A549 (cell line): ENCODE data around the gene TSR1. TPM values are rescaled to one million over a fixed set of nuclear protein-coding genes. Genes with fewer than 3 reads are reported as not detected.
A peak's percentile ranks its signal among the peaks of the same experiment; 100 is the strongest.

Experiments
- ATAC-seq, 2 experiments: fragments of 200-7000 bp in 1 of 2; fragments of >200 bp in 1 of 2; cut with Nextera tagmentation in 1 of 2; cut with Tn5 transposase in 1 of 2; 3 replicates each; pipeline versions ENCODE4 v1.8.0 to v1.9.1; 2018 to 2020; ENCODE audit warnings: mild to moderate bottlenecking in 1 of 2, moderate library complexity in 1 of 2
- CTCF ChIA-PET: fragments of 300-600 bp; sonication (Branson Sonifier 250); formaldehyde crosslinking; extraction: SDS; loops from one replicate; lab custom pipeline; 2021; ENCODE audit warnings: antibody characterized with exemption, inconsistent platforms; lab: Yijun Ruan, JAX
- POLR2A ChIA-PET: fragments of 350-600 bp; formaldehyde crosslinking; extraction: SDS; loops from one replicate; lab custom pipeline; 2021; ENCODE audit warnings: antibody characterized with exemption, inconsistent platforms; lab: Yijun Ruan, JAX
- DNase-seq, 2 experiments: peaks; one replicate each; pipeline versions ENCODE4 v3.0.0 to v3.0.0-alpha.2; 2011 to 2016; ENCODE audit warnings: low read depth in 1 of 2, low spot score in 1 of 2
- FAIRE-seq: peaks from 2 replicates; lab custom pipeline; 2011; peaks lifted over from hg19 to GRCh38; lab: Jason Lieb, UNC
- H3K27ac ChIP-seq, 2 experiments: fragments of >200 bp; sonication (Bioruptor Twin); formaldehyde crosslinking; 3 replicates each; pipeline ENCODE4 v1.5.1; 2016 to 2017
- H3K4me1 ChIP-seq: fragments of >200 bp; sonication (Bioruptor Twin); formaldehyde crosslinking; 3 replicates; pipeline ENCODE4 v1.6.1; 2016
- H3K4me2 ChIP-seq: fragments of >200 bp; sonication (Bioruptor Twin); formaldehyde crosslinking; 3 replicates; pipeline ENCODE4 v1.6.1; 2016
- H3K4me3 ChIP-seq: fragments of >200 bp; sonication (Bioruptor Twin); formaldehyde crosslinking; 3 replicates; pipeline ENCODE4 v1.5.1; 2016
- H3K9me3 ChIP-seq: fragments of >200 bp; sonication (Bioruptor Twin); formaldehyde crosslinking; 3 replicates; pipeline ENCODE4 v1.6.1; 2016
- BHLHE40 ChIP-seq: IDR thresholded peaks from 2 replicates; pipeline ENCODE4 v1.6.1; 2012; ENCODE audit warnings: low read depth, low read length, inconsistent platforms
- CBX2 ChIP-seq: fragments of 200-600 bp; sonication (generic); IDR thresholded peaks from 2 replicates; pipeline ENCODE4 v1.6.1; 2016; ENCODE audit warnings: low read depth, mild to moderate bottlenecking, borderline replicate concordance
- CHD2 ChIP-seq: fragments of 150-350 bp; IDR thresholded peaks from 2 replicates; pipeline ENCODE4 v1.6.1; 2014; ENCODE audit warnings: low read length; ENCODE audit not compliant: partially characterized antibody
- CTCF ChIP-seq: fragments of >200 bp; sonication (Bioruptor Twin); formaldehyde crosslinking; IDR thresholded peaks from 3 replicates; pipeline ENCODE4 v1.5.1; 2016
- EHF ChIP-seq: fragments of 250-450 bp; sonication (Bioruptor Pico); IDR thresholded peaks from 2 replicates; pipeline ENCODE4 v1.5.0; 2020; ENCODE audit warnings: mild to moderate bottlenecking
- ELK1 ChIP-seq: fragments of 150-350 bp; IDR thresholded peaks from 2 replicates; pipeline ENCODE4 v1.6.1; 2014; ENCODE audit warnings: low read depth, mild to moderate bottlenecking, low read length
- EP300 ChIP-seq, 2 experiments: fragments of >200 bp; sonication (Bioruptor Twin); formaldehyde crosslinking; IDR thresholded peaks; 2 replicates in 1 of 2; 3 replicates in 1 of 2; pipeline ENCODE4 v1.6.1; 2016 to 2017
- ESRRA ChIP-seq: fragments of 150-350 bp; IDR thresholded peaks from 2 replicates; pipeline ENCODE4 v1.6.1; 2014; ENCODE audit warnings: mild to moderate bottlenecking, low read length, borderline replicate concordance
- GATA3 ChIP-seq: IDR thresholded peaks from 2 replicates; pipeline ENCODE4 v1.6.1; 2012; ENCODE audit warnings: borderline replicate concordance
- HDAC2 ChIP-seq: fragments of 200-600 bp; sonication (generic); IDR thresholded peaks from 2 replicates; pipeline ENCODE4 v1.6.1; 2016
- HMGXB4 ChIP-seq: fragments of 250-450 bp; sonication (Bioruptor Pico); IDR thresholded peaks from 2 replicates; pipeline ENCODE4 v1.5.0; 2021; ENCODE audit warnings: mild to moderate bottlenecking, moderate library complexity, borderline replicate concordance
- HOXA7 ChIP-seq: fragments of 250-450 bp; sonication (Bioruptor Pico); IDR thresholded peaks from 2 replicates; pipeline ENCODE4 v1.5.0; 2020; ENCODE audit warnings: mild to moderate bottlenecking, moderate library complexity
- HOXB13 ChIP-seq: fragments of 250-450 bp; sonication (Bioruptor Pico); IDR thresholded peaks from 2 replicates; pipeline ENCODE4 v1.5.0; 2020; ENCODE audit warnings: low read depth, mild to moderate bottlenecking, moderate library complexity
- HOXB5 ChIP-seq: fragments of 250-450 bp; sonication (Bioruptor Pico); IDR thresholded peaks from 2 replicates; pipeline ENCODE4 v1.5.0; 2020; ENCODE audit warnings: mild to moderate bottlenecking, moderate library complexity
- JUN ChIP-seq, 2 experiments: fragments of >200 bp; sonication (Bioruptor Twin); formaldehyde crosslinking; IDR thresholded peaks; 2 replicates in 1 of 2; 3 replicates in 1 of 2; pipeline ENCODE4 v1.6.1; 2016 to 2017
- JUNB ChIP-seq: fragments of >200 bp; sonication (Bioruptor Twin); formaldehyde crosslinking; IDR thresholded peaks from 2 replicates; pipeline ENCODE4 v1.6.1; 2016
- KDM1A ChIP-seq: fragments of 200-600 bp; sonication (generic); IDR thresholded peaks from 2 replicates; pipeline ENCODE4 v1.6.1; 2016; ENCODE audit warnings: low read depth, mild to moderate bottlenecking
- MAX ChIP-seq: IDR thresholded peaks from 2 replicates; pipeline ENCODE4 v1.6.1; 2012
- MAZ ChIP-seq: fragments of 150-350 bp; IDR thresholded peaks from 2 replicates; pipeline ENCODE4 v1.6.1; 2014; ENCODE audit warnings: antibody characterized with exemption, low read depth, low read length, borderline replicate concordance
- MYC ChIP-seq: IDR thresholded peaks from 2 replicates; pipeline ENCODE4 v1.6.1; 2012; ENCODE audit warnings: mild to moderate bottlenecking, inconsistent platforms, low read length, improper control_type of control experiment, borderline replicate concordance
- NFE2L2 ChIP-seq: fragments of 150-350 bp; conservative IDR thresholded peaks from 2 replicates; pipeline ENCODE4 v1.6.1; 2014; ENCODE audit warnings: low read length
- NR3C1 ChIP-seq: fragments of >200 bp; sonication (Bioruptor Twin); formaldehyde crosslinking; IDR thresholded peaks from 3 replicates; pipeline ENCODE4 v1.6.1; 2017
- PHF8 ChIP-seq: fragments of 200-600 bp; sonication (generic); IDR thresholded peaks from 2 replicates; pipeline ENCODE4 v1.6.1; 2016; ENCODE audit warnings: low read depth, mild to moderate bottlenecking, antibody characterized with exemption, moderate library complexity, borderline replicate concordance
- POLR2AphosphoS2 ChIP-seq: conservative IDR thresholded peaks from 2 replicates; pipeline ENCODE4 v1.6.1; 2012; ENCODE audit warnings: low read length, improper control_type of control experiment, inconsistent platforms
- RARB ChIP-seq: fragments of 250-450 bp; sonication (Bioruptor Pico); IDR thresholded peaks from 2 replicates; pipeline ENCODE4 v1.8.0; 2021; ENCODE audit warnings: mild to moderate bottlenecking, moderate library complexity
- RCOR1 ChIP-seq: fragments of 150-350 bp; IDR thresholded peaks from 2 replicates; pipeline ENCODE4 v1.6.1; 2014; ENCODE audit warnings: antibody characterized with exemption, low read length, low read depth
- RFX5 ChIP-seq: fragments of 450-650 bp; IDR thresholded peaks from 2 replicates; pipeline ENCODE4 v1.7.1; 2014; ENCODE audit warnings: antibody characterized with exemption, mild to moderate bottlenecking, moderate library complexity
- SMC3 ChIP-seq: fragments of >200 bp; sonication (Bioruptor Twin); formaldehyde crosslinking; IDR thresholded peaks from 3 replicates; pipeline ENCODE4 v1.6.1; 2018; ENCODE audit warnings: inconsistent platforms
- TFCP2L1 ChIP-seq: fragments of 250-450 bp; sonication (Bioruptor Pico); IDR thresholded peaks from 2 replicates; pipeline ENCODE4 v1.5.0; 2021; ENCODE audit warnings: mild to moderate bottlenecking
- TP53 ChIP-seq: fragments of 250-450 bp; sonication (Bioruptor Pico); IDR thresholded peaks from 2 replicates; pipeline ENCODE4 v1.5.0; 2021; ENCODE audit warnings: mild to moderate bottlenecking, moderate library complexity
- USF2 ChIP-seq: fragments of 450-650 bp; IDR thresholded peaks from 2 replicates; pipeline ENCODE4 v1.6.1; 2014; ENCODE audit warnings: antibody characterized with exemption
- ZC3H11A ChIP-seq: fragments of 450-650 bp; IDR thresholded peaks from 2 replicates; pipeline ENCODE4 v1.6.1; 2014; ENCODE audit warnings: antibody characterized with exemption, mild to moderate bottlenecking
- ZNF302 ChIP-seq: fragments of 250-450 bp; sonication (Bioruptor Pico); IDR thresholded peaks from 2 replicates; pipeline ENCODE4 v1.9.0; 2021; ENCODE audit warnings: inconsistent platforms, mild to moderate bottlenecking, moderate library complexity
- ZSCAN20 ChIP-seq: fragments of 250-450 bp; sonication (Bioruptor Pico); IDR thresholded peaks from 2 replicates; pipeline ENCODE4 v1.8.0; 2022; ENCODE audit warnings: mild to moderate bottlenecking, moderate library complexity
- WGBS: methylation state at CpG from one replicate; pipeline ENCODE4 v1.1.6; 2017; ENCODE audit errors: missing lambda C conversion rate; 5-methylcytosine and 5-hydroxymethylcytosine counted together
- polyA minus RNA-seq: library from RNA; depleted of rRNA, polyadenylated mRNA; stranded (reverse); fragments of >200 nt; gene quantifications from 2 replicates; pipeline ENCODE4 v1.2.3, GENCODE V29; 2011; rRNA and poly(A)+ RNA removed
- polyA plus RNA-seq, 4 experiments: library from polyadenylated mRNA; depleted of rRNA in 3 of 4; stranded (reverse); fragments of >200 nt; fragmentation: RNase III in 1 of 4; extraction: RNeasy Plus Mini Kit Qiagen cat#74134 plus additional on column Dnase treatment in 1 of 4; gene quantifications; 2 replicates in 3 of 4; 3 replicates in 1 of 4; pipeline ENCODE4 v1.2.3, GENCODE V29; 2011 to 2017

Gene TSR1
- polyA plus RNA-seq (2011; rRNA removed), result 38.3 and 45.7 TPM in 2 replicates
- 37.6 and 38.7 TPM in 2 replicates for polyA plus RNA-seq (2012; cell fraction: cytosol; rRNA removed)
- polyA plus RNA-seq (2012; cell fraction: nucleus; rRNA removed), result 40.7 and 56.7 TPM in 2 replicates
- 84.1 to 93.0 TPM (median 87.8 TPM) in 3 replicates for polyA plus RNA-seq (2017; fragmentation: RNase III; extraction: RNeasy Plus Mini Kit Qiagen cat#74134 plus additional on column Dnase treatment)
- 62.1 and 63.8 TPM in 2 replicates for polyA minus RNA-seq

- DNase-seq (peak; percentile 94 to 99), ATAC-seq (peak; percentile 92 to 97), FAIRE-seq (peak; percentile 63)
- Histone ChIP-seq H3K4me2 (peak within 1 kb of the TSS; percentile 100), H3K27ac (peak within 1 kb of the TSS; percentile 94 to 99), H3K4me1 (peaks cover 20% of the 10 kb centered on the region), H3K9me3 (no peaks in the 10 kb centered on the region), H3K4me3 (peak within 1 kb of the TSS; percentile 99)
- 1% methylated on average over 47 of the region's 48 CpGs for WGBS
- ChIA-PET CTCF (interaction anchor here (0.6 to 8.1 kb wide), 23 partner anchors 10 to 281 kb away, joined by 3 to 79 read pairs (median 5); partner anchors contain the start of genes HIC1, SMG6 and SRR), POLR2A (interaction anchor here (0.5 to 3.2 kb wide), 23 partner anchors 8 to 645 kb away, joined by 3 to 37 read pairs (median 5); partner anchors contain the start of genes HIC1, SMG6 and SRR)
- TF ChIP-seq HDAC2, result peak; percentile 99
- TF ChIP-seq ZNF302 (CRISPR knock-in tag), result no peak
- no peak for TF ChIP-seq NFE2L2
- TF ChIP-seq CTCF, result peak; percentile 38
- TF ChIP-seq GATA3, result peak; percentile 10; the same call in 1 of the 2 replicates
- peak; percentile 52; the same call in 2 of the 3 replicates for TF ChIP-seq SMC3
- TF ChIP-seq ZSCAN20, result no peak
- peak; percentile 93; the same call in 1 of the 2 replicates for TF ChIP-seq PHF8
- TF ChIP-seq POLR2AphosphoS2, result no peak
- TF ChIP-seq HOXB13, result no peak; the same call in none of the 2 replicates
- no peak for TF ChIP-seq ZC3H11A
- TF ChIP-seq HOXA7 (CRISPR knock-in tag), result no peak
- TF ChIP-seq ESRRA, result no peak
- no peak; the same call in 1 of the 2 replicates for TF ChIP-seq MAZ
- no peak for TF ChIP-seq JUNB
- 0 out of 2 replicates have a peak, but pooled peaks have one; percentile 5 for TF ChIP-seq BHLHE40
- peak; percentile 94 to 95 for TF ChIP-seq JUN (IDR thresholded peaks at IDR 0.05)
- TF ChIP-seq CHD2, result peak; percentile 87
- no peak for TF ChIP-seq KDM1A
- no peak for TF ChIP-seq RCOR1
- TF ChIP-seq ELK1, result no peak
- TF ChIP-seq NR3C1, result no peak
- TF ChIP-seq EHF (CRISPR knock-in tag), result no peak
- peak; percentile 99 for TF ChIP-seq MAX
- TF ChIP-seq MYC, result peak; percentile 95
- no peak for TF ChIP-seq USF2
- TF ChIP-seq RFX5, result peak; percentile 27; the same call in 1 of the 2 replicates
- no peak for TF ChIP-seq RARB (CRISPR knock-in tag)
- 0 out of 2 replicates have a peak, but pooled peaks have one; percentile 10 for TF ChIP-seq HMGXB4 (CRISPR knock-in tag)
- TF ChIP-seq CBX2, result no peak
- 0 out of 2 replicates have a peak, but pooled peaks have one; percentile 29 for TF ChIP-seq HOXB5 (CRISPR knock-in tag)
- TF ChIP-seq EP300 (IDR thresholded peaks at IDR 0.05), result no peak
- TF ChIP-seq TP53, result no peak
- TF ChIP-seq TFCP2L1 (CRISPR knock-in tag), result peak; percentile 57; the same call in 1 of the 2 replicates
Observed at GRCh38 chr17:2336215-2336851, at the start of gene TSR1. Gene TSR1, minus strand, starts transcription at chr17:2336457. Its CDS starts 30 bp downstream, at chr17:2336427.
